ENCODE data around the gene RNASE11.
"Not testable (repeated sequence)": the region's sequence is repeated elsewhere in the genome, so short reads cannot be mapped to it uniquely, and the experiment has no call there.

Gene RNASE11

DNA sequence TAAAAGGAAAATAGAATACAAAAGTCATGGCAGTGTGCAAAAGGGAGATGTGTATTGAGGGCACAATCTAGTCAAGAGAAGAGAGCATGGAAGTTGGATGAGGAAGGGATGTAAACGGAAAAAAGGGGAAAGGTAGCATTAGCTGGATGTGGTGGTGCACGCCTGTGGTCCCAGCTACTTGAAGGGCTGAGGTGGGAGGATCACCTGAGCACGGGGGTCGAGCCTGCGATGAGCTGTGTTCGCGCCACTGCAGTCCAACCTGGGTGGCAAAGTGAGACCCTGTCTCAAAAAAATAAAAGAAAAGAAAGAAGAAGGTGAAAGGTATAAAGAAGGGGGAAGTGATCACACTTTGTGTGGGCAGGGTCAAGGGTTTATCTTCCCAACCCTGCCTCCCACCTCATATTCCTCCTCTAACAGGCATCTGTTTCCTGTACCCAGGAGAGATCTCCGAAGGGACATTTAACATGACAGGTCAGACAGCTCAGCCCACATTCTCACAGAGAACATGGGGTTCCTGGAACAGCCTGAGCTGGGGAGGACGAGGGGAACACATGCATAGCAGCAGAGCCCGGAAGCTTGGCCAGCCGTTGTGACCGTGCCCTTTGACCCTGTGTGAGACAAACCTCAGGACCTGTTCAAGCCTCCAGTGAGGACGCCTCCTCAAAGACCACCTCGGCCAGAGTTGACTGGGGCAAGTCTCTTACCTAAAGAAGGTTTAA is 8.9 kb downstream of the RNASE11 start:
- FAIRE-seq (no peak), DNase-seq (ENCODE audit: insufficient read length, low spot score) (no peak)
- no peak for TF ChIP-seq POLR2A (IDR thresholded peaks at IDR 0.05; ENCODE audit: low read depth, low read length)

DNA sequence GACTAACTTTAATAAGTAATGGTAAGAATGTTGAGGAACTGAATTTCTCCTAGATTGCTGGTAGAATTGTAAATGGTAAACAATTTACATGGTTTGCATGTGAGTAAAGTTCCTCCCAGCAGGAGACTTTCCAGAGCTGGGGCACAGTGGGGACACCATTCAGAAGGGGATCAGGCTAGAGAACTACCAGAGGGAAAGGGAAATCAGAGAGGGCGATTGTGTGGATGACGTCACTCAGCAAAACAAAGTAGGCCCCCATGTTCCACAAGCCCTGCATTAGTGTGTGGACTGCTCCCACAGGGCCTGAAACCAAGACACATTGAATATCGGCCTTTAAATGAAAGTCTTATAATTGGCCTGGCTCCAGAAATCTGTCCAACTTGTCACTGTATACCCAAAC is 9.5 kb downstream of the RNASE11 start:
- FAIRE-seq (no peak), DNase-seq (ENCODE audit: insufficient read length, low spot score) (no peak)

DNA sequence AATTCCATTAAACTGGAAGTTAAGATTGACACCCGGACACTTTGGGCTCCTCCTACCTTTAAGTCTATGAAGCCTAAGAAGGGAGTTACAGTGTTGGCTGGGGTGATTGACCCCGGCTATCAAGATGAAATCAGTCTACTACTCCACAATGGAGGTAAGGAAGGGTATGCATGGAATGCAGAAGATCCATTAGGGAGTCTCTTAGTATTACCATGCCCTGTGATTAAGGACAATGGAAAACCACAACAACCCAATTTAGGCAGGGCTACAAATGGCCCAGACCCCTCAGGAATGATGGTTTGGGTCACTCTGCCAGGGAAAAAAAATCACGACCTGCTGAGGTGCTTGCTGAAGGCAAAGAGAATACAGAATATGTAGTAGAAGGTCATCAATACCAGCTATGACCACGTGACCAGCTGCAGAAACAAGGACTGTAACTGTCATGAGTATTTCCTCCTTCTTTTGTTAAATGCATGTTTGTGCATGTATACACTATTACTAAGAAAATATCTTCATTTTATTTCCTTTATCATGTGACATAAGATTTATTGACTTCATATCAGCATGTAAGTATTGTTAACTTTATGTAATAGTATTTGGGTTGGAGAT is 15.3 kb downstream of the RNASE11 start:
- not testable (repeated sequence) for FAIRE-seq; DNase-seq (ENCODE audit: insufficient read length, low spot score)

More for the DNA sequence above, 9.5 kb downstream of the RNASE11 start:
- TF ChIP-seq POLR2A (IDR thresholded peaks at IDR 0.05; ENCODE audit: low read depth, low read length): no peak

DNA sequence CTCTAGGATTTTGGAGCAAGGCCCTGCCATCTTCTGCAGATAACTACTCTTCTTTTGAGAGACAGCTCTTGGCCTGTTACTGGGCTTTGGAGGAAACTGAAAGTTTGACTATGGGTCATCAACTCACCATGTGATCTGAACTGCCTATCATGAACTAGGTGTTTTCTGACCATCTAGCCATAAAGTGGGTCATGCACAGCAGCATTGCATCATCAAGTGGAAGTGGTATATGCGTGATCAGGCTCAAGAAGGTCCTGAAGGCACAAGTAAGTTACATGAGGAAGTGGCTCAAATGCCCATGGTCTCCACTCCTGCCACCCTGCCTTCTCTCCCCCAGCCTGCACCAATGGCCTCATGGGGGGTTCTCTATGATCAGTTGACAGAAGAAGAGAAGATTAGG is 17.1 kb downstream of the RNASE11 start:
- not testable (repeated sequence) for DNase-seq (ENCODE audit: insufficient read length, low spot score); FAIRE-seq

DNA sequence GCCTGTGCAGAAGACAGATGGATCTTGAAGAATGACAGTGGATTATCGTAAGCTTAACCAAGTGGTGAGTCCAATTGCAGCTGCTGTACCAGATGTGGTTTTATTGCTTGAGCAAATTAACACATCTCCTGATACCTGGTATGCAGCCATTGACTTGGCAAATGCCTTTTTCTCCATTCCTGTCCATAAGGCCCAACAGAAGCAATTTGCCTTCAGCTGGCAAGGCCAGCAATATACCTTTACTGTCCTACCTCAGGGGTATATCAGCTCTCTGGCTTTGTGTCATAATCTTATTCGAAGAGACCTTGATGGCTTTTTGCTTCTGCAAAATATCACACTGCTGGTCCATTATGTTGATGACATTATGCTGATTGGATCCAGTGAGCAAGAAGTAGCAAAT is 17.9 kb downstream of the RNASE11 start:
- not testable (repeated sequence) for FAIRE-seq; DNase-seq (ENCODE audit: insufficient read length, low spot score)

DNA sequence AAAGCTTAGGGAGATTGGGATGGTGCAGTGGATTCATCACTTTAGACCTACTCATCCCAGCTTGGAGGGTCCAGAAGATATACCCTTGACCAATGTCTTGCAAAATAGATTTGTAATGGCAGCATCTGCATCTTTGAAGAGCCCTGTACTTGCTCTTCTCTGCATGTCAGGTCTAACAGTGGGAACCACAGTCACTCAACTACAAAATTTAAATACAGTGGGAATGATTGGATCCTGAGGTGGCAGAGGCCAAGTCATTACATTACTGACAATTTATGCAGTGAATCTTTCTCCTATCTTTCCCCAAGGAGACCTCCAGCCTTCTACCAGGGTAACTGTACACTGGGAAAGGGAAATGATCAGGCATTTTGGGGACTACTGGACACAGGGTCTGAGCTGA is 18.7 kb downstream of the RNASE11 start:
- TF ChIP-seq POLR2A (IDR thresholded peaks at IDR 0.05; ENCODE audit: low read depth, low read length): no peak
- no peak for FAIRE-seq

DNA sequence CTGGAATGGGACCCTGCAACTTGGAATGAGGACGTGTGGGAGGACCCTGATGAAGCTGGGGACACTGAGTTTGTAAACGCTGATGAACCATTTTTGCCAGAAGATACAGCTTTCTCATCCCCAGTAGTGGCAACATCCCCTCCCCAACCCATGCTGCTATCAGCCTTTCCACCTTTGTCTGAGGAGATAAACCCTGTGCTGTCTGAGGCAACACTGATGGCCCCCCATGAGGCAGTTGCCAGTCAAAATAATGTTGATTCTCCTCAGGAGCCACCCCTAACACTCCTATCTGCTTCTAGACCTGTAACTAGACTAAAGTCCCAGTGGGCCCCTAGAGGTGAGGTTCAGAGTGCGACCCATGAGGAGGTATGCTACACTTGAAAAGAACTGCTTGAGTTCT is 19.4 kb downstream of the RNASE11 start:
- no peak for TF ChIP-seq POLR2A (IDR thresholded peaks at IDR 0.05; ENCODE audit: low read depth, low read length)
- FAIRE-seq (no peak), DNase-seq (ENCODE audit: insufficient read length, low spot score) (no peak)

More for the DNA sequence above, 18.7 kb downstream of the RNASE11 start:
- no peak for DNase-seq (ENCODE audit: insufficient read length, low spot score)

DNA sequence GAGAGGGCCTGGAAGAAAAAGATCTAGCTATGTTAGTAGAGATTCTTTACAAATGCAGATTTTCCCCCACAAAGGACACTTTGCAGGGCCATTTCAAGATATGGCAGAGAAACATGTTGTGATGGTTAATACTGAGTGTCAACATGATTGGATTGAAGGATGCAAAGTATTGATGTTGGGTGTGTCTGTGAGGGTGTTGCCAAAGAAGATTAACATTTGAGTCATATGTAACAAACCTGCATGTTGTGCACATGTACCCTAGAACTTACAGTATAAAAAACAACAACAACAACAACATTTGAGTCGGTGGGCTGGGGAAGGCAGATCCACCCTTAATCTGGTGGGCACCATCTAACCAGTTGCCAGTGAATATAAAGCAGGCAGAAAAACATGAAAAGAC is 20.6 kb downstream of the RNASE11 start:
- DNase-seq (ENCODE audit: insufficient read length, low spot score); FAIRE-seq: not testable (repeated sequence)

DNA sequence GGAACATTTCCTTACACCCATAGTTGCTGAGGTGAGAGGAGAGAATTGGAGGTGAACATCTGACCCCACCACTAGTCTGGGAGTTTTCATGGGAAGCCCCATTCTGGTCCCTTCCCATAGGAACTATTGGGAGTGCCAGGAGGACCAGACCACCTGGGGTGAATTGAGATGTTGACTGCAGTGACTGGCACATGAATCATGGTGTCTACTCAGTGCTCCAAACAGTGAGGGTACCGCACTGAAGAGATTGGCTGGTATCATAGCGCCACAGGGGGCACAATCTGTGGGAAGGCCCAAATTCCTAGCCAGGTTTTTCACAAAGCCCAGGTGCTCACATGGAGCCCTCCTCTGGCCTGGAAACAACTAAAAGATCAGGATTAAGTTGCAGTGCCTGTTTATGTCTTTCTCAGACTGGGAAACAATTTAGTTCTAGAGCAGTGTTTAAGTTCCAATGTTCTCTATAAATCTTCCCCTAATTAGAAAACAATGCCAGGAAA is 23.3 kb downstream of the RNASE11 start:
- no peak for TF ChIP-seq POLR2A (IDR thresholded peaks at IDR 0.05; ENCODE audit: low read depth, low read length)
- DNase-seq (ENCODE audit: insufficient read length, low spot score) (no peak), FAIRE-seq (no peak)

DNA sequence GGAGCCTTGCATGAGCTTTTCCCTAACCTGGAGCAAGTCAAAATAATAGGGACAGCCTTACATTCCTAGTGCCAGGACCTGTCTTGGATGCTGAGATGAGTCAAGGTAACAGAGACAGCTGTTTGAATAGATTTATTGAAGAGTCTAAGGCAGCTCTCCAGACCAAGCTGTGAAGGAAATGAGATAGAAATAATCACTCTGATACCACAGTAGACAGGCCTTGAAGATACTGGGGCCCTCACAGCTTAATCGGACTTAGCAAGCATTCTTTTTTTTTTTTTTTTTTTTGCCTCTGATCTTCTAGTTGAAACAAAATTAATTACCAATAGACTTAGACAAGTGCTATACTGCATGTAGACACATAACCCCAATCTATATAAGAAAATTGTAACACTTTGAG is 23.8 kb downstream of the RNASE11 start:
- TF ChIP-seq POLR2A (IDR thresholded peaks at IDR 0.05; ENCODE audit: low read depth, low read length): no peak
- FAIRE-seq (no peak), DNase-seq (ENCODE audit: insufficient read length, low spot score) (no peak)

DNA sequence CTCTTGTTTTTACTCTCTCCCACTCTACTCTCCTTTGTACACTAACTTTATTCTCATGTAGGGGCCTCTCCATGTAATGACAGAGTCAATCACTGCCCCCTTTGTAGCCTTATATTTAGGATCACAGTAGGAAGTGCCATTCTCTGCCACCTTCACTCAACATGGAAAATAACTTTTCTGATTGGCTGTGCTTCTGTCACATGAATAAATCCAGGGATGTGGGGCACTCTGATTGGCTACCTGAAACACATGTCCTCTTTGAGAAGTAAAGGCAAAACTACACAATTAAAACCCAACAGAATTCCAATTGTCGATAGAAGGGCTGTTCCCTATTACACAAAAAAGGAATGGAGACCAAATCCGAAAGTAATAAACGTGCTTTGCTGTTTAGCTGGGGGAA is 26.8 kb downstream of the RNASE11 start, which contains the start of gene RNASE9:
RNASE9 (minus strand) TSS at position 87 of the 400 bp plus-strand sequence.
- DNase-seq (ENCODE audit: insufficient read length, low spot score) (no peak), FAIRE-seq (no peak)
- TF ChIP-seq POLR2A (IDR thresholded peaks at IDR 0.05; ENCODE audit: low read depth, low read length): no peak

DNA sequence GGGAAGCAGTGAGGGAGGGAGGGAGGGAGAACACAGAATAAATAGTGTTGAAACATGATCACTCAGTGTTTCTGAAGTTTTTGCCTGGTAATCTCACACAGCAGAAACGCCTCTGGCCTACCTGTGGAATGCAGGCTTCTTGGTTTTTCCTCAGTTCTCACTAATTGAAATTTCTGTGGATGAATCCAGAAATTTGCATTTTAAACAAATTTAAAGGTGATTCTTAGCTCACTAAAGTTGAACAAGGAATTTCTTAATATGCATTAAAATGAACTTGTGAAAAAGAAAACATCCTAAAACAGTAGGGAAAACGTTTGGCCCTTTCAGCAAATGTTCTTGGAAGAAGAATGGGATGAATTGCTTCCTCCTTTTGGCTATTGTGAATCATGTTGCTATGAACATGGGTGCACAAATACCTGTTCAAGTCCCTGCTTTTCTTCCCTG is 28.3 kb downstream of the RNASE11 start:
- TF ChIP-seq POLR2A (IDR thresholded peaks at IDR 0.05; ENCODE audit: low read depth, low read length): no peak
- FAIRE-seq: no peak
- no peak for DNase-seq (ENCODE audit: insufficient read length, low spot score)

DNA sequence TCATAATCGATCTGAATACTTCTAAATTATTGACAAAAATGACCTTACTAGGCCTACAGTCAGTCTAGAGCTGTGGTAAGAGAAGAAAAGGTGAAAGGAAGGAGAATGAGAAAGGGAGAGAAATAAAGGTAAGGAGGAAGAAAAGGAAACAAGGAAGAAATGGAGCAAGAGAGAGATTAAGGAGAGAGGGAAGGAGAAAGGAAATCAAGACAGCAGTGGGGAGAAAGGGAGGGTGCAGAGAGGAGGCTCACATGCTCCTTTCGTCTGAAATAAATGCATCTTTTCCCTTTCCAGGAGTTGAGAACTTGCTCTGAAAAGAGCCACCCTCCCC is 30.6 kb downstream of the RNASE11 start:
- no peak for TF ChIP-seq POLR2A (IDR thresholded peaks at IDR 0.05; ENCODE audit: low read depth, low read length)
- DNase-seq (ENCODE audit: insufficient read length, low spot score): no peak
- FAIRE-seq: no peak

DNA sequence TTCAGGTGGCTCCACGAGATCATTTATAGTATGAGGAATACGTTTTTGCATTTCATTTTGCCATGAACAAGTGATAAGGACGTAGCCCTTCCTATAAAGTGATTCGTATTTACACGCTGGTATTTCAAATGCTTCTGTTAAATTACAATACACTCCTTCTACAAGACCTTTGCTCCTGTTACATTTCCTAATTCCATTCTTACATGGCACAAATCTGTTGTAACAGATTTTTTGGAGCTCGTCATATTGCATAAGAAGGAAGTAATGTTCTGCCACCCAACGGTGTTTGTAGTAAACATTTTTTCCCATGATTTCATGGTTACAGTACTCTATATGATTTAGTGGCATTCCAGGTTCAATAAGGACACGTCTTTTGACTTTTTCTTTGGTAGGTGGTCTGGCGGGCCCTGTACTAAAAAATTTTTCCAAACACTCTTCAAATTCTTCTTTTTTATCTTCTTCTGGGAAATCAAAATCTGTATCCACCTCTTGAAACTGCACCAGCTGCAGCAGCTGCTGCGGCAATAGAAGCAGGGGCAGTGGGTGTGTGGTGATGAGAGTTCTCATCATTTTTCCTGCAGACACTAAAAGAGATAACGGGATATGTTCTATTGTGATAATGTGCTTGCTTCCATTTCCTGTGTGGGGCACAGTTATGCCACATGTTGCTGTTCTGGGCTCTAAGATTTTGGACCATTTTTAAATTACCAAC is 31.1 kb downstream of the RNASE11 start:
- no peak for TF ChIP-seq POLR2A (IDR thresholded peaks at IDR 0.05; ENCODE audit: low read depth, low read length)
- FAIRE-seq (no peak), DNase-seq (ENCODE audit: insufficient read length, low spot score) (no peak)

DNA sequence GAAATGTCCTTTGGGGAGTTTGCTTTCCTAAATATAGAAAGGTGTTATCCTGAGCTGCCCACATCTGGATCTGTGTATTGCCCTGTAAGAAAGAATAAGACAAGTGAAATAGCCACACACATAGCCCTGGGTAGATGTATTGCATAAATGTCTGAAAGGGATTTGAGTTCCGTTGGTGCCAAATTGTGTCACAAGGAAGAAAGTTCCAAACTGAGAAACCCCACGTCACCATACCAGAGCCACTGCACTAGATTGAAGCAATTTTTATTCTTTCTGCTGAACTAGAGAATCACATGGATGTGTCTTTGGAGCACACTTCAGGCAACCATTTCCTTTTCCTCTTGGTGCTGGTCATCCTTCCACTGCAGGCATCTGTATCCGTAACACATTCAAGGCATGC is 32.0 kb downstream of the RNASE11 start:
- no peak for DNase-seq (ENCODE audit: insufficient read length, low spot score)
- no peak for TF ChIP-seq POLR2A (IDR thresholded peaks at IDR 0.05; ENCODE audit: low read depth, low read length)
- no peak for FAIRE-seq
